DMS79 (cell line): Measurements from ENCODE around the gene KYNU.

ENCODE experiments used
- DNase-seq: peaks from one replicate; lab custom pipeline; 2025; lab: John Stamatoyannopoulos, UW

The KYNU gene

DNA sequence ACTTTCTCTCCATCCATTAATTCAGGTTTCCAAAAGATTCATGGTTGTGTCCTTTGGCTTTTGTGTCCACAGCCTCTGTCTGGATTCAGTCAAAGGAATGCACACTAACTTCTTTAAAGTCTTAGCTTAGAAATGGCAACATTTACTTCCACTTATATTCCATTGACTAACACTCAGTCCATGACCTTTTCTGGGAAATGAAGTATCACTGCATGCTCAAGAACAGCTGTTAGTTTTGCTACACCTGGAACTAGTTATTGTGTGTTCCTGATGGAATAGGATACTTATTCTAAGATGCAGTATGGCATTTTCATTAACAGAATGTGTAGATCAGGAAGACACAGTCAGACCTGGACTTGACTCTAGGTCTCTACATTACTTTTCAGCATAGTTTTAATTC is 88.8 kb downstream of the KYNU start:
- DNase-seq = no peak

DNA sequence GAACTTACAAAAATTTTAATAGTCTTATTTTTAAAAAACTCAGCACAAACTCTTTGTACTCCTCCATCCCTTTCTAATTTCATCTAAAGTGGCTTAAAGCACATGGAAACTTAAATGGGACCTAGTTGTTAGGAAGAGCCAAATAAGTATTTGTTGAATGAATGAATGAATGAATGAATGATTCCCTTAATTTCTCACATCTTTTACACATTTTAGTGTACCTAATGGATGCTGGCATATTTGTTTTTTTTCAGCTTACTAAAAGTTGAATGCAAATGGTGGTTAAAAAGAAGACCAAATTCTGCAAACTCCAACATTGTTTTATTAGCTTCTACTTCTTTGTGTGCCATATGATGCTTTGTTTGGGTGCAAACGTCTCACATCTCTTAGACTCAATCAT is 89.6 kb downstream of the KYNU start:
- no peak for DNase-seq

DNA sequence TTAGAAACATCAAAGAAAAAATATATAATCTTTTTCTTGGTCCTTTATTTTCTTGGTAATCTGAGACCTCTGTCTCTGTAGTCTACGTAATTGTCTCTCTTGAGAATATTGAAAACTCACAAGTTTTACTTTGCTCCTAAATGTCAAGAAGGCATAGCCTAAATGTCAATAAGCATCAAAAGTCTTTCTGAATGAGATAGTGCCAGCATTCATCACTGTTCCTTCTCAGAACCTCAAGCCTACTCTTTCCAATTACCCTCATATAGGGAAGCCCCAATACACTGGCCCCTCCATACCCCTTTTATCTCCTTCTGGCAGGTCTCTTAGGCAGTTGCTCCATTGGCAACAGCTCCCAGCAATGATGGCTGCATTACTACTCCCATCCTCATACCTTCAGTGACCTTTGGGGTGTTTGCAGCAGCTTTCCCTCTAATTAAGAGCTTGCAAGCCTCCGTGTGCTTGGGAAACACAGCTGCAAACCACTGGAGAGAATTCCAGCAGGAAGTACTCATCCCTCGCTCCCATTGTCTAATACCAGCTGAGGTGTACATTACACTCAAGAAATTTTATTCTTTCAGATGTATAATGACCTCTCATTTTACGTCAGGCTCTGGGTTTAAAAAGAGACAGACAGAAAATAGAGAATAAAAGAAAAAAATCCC is 95.8 kb downstream of the KYNU start:
- no peak for DNase-seq

DNA sequence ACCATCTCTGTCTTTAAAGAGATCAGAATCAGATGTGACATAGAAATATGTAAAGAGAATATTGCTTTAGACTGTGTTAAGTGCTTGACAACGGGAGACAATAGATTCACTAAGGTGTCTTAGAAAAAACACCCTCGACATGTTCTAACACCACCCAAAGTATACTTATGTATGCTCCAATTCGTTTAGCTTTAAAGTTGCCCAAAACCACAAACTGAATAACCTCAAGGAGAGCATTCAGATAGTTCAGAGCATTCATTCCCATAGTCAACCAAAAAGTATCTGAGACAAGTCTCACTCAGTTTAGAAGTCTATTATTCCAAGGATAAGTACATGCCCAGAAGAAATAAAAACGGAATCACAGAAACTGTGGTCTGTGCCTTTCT is 96.4 kb downstream of the KYNU start:
- no peak for DNase-seq

DNA sequence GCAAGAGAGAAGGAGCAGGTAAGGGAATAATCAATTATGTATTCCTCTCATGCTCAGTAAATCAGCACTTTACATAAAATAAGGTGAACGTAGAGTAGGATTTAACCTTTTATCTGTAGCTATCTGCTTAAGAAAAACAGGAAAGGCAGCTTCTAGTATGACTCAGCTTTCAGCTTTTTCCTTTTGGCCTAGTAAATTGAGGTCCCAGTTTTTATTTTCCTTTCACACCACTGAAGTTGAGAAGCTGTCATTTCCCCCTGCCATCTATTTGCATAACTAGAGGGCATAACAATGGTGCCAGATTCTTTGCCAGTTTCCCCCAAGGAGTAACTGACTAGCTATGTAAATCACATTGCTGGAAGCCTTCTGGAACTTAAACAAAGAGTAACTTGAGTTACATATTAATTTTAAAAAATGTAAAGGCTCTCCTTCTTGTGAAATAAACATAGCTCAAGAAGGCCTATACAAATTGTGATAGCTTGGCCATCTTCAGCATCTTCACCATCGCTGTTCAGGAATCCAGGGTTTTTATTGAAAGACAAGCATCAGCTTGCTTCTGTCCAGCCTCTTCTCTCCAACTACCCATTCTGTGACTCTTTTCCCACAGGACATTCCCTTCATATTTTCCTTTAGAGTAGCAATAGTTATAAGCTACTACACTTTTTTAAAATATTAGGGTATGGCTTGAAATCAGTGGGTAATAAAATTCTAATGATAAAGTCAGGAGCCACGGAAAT is 97.0 kb downstream of the KYNU start:
- no peak for DNase-seq

DNA sequence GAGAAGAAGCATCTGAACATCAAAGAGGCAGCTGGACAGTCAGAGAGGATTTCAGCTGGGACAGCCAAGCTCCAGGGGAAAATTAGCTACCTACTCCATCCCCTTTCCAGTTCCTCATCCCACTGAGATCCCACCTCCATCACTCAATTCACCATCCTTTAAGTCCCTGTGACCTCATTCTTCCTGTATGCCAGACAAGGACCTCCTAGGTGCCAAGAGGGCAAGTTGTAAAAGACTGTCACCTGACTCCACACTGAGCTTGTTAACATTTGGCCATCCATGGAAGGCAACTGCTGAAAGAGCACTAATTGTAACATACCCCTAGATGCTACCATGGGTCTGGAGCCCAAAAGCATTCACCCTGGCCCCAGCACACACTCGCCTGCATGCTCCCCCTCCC is 97.8 kb downstream of the KYNU start:
- DNase-seq = no peak

DNA sequence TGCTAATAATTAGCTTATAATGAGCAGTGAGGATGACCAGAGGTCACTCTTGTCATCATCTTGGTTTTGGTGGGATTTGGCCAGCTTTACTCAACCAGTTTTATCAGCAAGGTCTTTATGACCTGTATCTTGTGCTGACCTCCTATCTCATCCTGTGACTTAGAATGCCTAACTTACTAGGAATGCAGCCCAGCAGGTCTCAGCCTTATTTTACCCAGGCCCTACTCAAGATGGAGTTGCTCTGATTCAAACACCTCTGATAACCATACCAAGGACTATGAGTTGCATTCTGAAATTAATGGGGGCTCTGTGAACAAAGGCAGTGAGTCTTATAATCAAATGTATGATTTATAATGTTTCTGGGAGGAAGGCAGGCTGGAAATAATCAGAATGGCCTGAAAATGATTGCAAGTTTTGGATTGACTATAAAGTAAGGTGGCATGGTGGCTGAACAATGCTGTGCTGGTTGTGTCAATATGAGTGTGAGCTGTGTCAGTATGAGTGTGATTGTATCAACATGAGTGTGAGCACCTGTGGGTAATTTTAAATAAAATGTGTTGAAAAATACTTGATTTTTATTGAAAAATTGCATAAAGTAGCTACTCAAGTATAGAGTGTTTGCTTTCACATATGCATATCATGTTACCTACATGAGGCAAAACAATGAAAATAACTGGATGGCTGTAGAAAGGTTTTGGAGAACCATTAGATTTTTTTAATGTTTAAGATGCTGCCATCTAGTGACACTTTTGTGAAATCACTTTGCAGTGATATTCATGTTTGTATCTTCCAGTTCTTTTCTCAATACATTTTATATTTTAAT is 103.0 kb downstream of the KYNU start:
- no peak for DNase-seq

DNA sequence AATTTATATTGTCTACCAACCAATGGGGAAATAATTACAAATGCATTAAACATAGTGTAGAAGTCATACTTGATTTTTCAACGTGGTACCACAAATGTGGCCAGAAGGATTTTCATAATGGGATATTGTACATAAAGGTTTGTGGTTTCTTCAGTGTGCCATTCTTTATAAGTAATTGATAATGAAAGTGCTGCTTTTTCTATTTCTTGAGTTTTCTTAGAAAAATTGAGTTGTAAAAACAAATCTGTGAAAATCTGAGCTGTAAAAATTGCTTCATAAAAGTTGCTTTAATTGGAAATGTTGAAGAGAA is 103.6 kb downstream of the KYNU start:
- no peak for DNase-seq

DNA sequence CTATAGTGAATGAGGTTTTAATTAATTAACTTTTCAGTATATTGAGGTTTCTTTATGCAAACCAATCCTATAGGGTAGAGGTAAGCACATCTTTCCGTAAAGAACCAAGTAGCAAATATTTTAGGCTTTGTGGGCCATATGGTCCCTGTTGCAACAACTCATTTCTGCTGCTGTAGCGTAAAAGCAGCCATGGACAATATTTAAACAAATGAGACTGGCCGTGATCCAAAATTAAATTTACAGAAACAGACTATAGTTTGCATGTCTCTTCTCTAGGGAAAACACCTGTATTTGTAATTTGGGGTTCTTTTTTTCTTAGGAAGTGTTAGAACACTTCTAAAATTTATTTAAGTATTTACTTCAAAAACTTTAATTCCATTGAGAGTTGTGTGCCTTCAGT is 104.3 kb downstream of the KYNU start:
- DNase-seq = no peak

DNA sequence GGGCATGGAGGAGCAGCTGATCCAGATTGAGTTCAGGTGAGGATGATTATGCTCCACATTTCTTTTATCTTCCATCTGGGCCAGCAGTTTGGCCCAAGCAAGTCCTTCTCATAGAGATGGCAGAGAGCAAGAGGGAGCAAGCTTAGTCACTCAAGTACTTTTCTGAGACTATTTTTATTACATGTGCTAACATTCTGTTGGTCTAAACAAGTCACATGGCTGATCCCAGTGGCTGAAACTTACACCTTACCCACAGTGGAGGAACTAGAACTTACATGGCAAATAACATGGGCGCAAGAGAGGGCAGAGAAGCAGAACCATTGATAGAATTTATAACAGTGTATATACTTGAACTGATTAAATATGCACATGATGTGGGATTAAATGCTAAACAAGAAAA is 105.7 kb downstream of the KYNU start:
- DNase-seq = no peak

DNA sequence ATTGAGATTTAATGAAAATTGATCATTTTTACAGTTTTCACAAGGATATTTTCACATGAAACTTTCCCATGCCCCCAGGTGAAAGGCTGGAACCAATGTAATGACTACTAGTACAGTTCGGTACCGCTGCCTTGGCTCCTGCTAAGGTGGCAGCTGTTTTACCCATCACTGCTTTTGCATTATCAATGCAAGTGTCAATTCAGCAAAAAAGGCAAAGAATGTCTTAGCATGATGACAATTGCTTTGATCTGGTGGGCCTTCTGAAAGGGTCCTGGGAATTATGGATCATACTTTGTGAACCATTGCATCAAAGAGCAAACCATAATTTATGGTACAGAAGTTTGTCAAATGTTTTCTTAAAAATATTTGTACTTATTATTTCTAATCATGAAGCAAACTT is 107.2 kb downstream of the KYNU start:
- DNase-seq = no peak

DNA sequence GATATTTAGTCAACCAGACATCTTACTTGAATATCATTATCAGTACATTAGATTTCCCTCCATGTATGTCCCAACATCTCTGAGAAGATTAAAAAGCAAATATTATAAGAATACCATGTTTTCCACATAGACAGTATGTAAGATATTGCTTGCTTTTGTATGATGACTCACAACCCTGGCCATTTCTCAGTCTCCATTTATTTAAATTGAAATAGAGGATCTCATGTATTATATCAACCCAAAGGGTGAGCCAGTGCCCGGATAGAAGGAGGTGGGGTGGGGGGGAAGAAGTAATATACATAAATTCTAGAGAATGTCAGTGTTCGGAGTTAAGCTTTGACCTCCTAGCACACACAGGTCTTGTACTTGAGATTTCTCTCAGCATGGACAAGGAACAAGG is 109.6 kb downstream of the KYNU start:
- DNase-seq = no peak

DNA sequence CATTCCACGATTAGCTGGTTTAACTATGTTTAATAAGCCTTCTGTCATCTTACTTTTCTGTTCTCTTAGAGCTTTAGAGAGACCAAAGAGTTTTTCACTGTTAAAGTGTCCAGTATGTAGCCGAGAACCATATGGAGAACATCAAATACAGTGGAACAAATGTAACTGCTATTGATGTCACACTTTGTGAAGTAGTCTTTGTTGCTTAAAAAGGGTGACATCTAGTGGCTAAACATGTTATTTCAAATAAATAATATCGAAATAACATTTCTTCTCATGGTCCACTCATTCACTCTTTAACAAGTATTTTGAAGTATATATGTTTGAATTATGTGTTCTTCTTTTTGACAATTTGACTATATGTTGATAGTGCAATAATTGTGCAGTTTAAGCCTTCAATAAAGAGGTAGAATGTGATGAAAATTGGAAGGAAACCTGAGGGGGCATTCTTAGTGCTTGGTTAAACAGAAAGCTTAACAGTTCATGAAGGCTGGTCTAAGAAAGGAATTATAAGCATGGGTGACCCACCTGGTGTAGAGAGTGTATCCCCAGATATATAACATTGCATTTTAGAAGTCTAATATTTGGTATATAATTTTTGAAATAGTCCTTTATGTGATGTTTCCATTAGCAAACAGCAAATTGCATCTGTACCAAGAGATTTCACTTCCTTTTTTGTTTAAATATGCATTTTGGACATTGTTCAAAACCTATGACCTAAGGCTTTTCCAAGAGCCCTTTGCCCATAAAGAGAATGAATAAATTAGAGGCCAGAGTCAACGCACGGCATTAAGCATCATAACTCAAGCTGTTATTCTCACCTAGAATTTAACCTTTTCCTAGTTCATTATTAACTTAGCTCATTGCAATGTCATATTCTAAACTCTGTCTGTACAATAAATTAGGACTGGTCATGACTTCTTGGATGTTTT is 112.1 kb downstream of the KYNU start:
- DNase-seq = no peak

DNA sequence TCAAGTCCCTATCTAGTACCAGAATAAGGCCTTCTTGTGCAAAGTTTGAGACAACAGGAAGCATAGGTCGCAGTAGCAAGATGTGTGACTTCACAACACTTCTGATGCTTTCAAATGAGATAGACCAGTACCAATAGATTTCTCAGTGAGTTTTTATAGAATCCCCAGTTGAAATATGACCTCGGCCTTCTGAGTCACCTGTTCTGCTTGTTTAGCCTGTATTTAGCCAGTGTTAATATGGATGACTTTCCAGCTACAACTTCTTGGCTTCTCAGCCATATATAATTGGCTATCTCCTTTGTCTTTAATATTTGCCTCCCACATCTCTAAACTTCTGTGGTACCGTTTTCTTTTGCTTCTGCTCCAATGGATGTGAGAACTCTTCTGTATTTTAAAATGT is 113.8 kb downstream of the KYNU start:
- no peak for DNase-seq

DNA sequence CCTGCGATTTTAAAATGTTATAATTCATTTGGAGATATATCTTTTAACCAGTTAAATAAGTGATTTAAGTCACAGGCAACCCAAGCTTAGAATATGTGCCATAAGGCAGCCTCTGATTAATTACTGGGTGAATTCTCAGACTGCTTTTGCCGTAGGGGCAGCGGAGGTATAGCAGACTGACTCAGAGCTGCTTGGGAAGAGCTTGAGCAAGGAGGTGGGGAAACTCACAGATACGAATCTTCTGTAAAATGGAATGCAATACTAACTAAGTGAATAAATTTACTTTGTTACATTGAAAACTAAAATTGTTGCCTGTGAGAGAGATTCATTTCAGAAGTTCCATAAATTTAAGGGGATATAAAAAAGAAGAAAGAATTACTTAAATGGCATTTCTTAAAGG is 115.4 kb downstream of the KYNU start:
- no peak for DNase-seq

DNA sequence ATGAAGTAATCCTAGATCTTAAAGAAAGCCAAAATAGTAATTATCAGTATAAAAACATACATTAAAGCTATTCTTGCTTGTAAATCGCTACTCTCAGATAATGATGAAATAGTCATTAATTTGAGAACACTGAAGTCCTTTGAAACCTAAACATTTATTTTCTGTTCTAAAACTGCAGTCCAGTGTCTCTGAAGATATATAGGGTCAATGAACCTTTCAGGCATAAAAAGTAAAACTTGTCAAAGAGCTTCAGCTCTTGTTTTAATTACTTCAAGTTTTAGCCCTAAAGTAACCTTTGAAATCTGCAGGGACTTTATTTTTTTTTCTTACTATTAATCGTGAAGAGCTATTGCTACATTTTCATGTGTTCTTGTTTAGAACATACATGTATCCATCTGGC is 116.3 kb downstream of the KYNU start:
- no peak for DNase-seq

DNA sequence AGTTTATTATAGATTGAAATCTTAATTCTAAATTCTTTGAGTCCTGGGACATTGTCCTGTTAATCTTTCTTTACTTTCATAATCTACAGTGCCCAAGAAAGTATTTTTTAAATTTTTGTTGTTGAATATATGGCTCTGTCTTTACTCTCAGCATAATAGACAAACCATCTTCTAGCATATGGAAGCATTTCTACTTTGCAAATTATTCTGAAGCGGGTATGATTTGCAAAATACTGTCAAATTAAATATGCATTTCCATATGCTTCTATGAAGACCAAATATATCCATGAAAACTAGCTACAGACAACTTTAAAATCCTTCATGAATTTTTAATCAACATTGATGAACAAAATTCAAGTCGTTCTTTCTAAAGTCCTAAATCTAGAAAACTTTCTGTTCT is 117.2 kb downstream of the KYNU start:
- DNase-seq = no peak

DNA sequence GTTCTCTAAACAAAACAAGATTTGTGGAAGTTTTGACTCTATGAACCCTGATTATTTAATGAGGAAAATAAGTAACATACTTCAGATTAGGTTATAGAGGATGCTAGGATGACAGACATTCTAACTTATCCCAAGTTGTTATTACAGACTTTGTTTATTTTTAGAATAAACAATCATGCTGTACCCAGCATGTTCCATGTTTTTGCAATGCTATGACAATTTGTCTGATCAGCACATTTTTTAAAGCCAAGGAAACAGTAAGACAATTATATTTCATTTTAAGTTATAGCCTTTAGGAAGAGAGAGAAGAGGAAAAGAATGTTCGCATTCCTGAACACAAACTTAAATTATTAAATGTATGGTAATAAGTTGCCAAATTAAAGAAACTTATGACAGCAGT is 119.8 kb downstream of the KYNU start:
- no peak for DNase-seq

DNA sequence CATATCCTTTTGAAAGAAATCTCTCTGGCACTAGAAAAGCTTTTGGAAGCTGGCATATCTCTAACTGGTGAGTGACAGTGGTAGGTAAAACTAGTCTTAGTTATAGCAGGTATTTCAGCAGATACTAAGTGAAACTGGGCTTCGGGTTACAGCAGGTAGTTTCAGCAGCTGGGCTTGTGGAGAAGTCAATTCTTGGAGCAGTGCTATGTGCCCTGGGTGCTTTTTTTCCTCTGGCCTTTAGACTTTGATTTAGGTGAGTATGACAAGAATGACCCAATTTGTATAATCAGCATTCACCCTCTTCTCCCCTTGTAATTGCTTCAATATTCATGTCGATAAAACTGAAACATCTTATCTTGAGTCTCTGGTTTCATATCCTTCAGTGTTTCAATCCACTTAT is 123.1 kb downstream of the KYNU start:
- no peak for DNase-seq

DNA sequence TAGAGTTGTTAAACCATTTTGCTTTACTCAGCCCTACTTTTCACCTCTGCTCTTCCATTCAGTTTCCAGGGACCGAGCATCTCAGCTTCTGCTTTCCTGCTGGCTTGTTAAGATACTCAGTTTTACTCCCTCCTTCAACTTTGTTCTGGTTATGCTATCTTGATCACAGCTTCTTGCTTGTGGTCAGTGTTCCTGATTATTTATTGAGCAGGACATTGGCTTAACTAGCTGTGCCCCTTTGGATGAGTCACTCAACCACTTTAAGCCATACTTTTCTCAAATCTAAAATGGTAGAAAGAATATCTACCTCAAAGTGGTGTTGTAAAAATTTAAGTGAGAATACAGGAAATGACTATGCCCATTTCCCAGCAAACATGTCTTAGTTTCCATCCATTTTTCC is 124.0 kb downstream of the KYNU start:
- no peak for DNase-seq

DNA sequence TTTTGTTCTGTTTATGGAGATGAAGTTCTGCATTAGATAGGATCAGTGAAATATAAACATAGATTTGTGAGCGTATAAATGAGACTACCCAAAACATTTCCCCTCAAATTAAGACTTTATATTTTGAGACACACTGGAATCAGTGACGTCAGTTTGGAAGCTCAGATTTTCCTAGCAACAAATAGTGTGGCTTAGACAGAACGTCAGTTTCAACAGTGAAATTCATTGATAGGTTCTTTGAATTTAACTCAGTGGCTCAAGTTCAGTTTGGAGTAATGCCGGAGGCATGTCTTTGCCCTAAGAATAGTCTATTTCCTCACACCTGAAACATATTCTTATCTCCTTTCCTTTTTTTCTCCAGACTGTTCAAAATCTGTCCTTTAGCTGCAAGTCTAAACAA is 138.2 kb downstream of the KYNU start:
- no peak for DNase-seq

DNA sequence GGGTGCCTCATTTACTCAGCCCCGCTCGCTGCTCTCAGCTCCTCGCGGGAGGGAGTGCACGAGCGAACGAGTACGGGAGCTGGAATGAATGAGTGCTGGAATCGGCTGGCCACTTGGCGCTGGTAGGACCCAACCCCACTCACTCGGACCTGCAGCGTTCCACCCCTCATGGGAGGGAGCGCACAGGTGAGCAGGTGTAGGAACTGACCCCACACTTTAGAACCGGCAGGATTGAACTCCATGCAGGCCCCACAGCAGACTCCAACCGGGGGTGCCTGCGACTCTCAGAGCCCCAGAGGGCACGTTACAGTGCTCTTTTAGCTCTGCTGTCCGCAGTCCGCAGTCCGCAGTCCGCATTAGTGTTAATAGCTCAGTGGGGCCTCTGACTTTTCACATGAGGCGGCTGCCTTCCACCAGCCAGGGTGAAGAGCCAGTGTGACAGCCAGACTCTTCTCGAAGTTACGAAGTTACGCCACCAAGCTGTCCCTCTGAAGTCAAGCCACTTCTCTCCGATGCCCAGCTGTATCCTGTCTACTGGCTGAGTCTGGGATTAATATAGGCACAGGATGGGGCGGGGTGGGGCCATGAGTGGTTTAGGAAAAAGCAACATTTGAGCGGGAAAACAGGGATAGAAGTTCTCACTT is 149.1 kb downstream of the KYNU start:
- DNase-seq = no peak
